NT2/D1 (cell line): ENCODE results near the gene RERE.

Experiments used
- DNase-seq: peaks from one replicate; pipeline ENCODE4 v3.0.0-alpha.2; 2011; ENCODE audit warnings: low read depth, low spot score
- H3K27me3 ChIP-seq: 2 replicates; pipeline ENCODE4 v1.6.0; 2011; ENCODE audit warnings: mild to moderate bottlenecking; ENCODE audit not compliant: insufficient read length, insufficient read depth
- H3K36me3 ChIP-seq: 2 replicates; pipeline ENCODE4 v1.6.1; 2011; ENCODE audit warnings: mild to moderate bottlenecking, low read length, mixed read lengths; ENCODE audit not compliant: insufficient read depth, insufficient read length
- H3K4me1 ChIP-seq: 2 replicates; pipeline ENCODE4 v1.5.1; 2011; ENCODE audit not compliant: insufficient read depth, insufficient read length
- H3K4me3 ChIP-seq: 2 replicates; pipeline ENCODE4 v1.5.1; 2011; ENCODE audit warnings: low read depth; ENCODE audit not compliant: insufficient read length
- H3K9ac ChIP-seq: 2 replicates; pipeline ENCODE4 v1.6.0; 2011; ENCODE audit warnings: low read depth; ENCODE audit not compliant: insufficient read length
- H3K9me3 ChIP-seq: 2 replicates; pipeline ENCODE4 v1.5.1; 2011; ENCODE audit warnings: mild to moderate bottlenecking, low read length; ENCODE audit not compliant: insufficient read depth
- SUZ12 ChIP-seq: IDR thresholded peaks from 2 replicates; pipeline ENCODE4 v1.6.1; 2011; ENCODE audit not compliant: insufficient read length, insufficient read depth; ENCODE audit errors: extremely low read depth
- YY1 ChIP-seq: IDR thresholded peaks from 2 replicates; pipeline ENCODE4 v1.6.1; 2011; ENCODE audit not compliant: insufficient read length, insufficient read depth
- ZNF274 ChIP-seq: IDR thresholded peaks from 2 replicates; pipeline ENCODE4 v1.6.1; 2011; ENCODE audit warnings: mild to moderate bottlenecking, low read depth, low read length

RERE gene

DNA sequence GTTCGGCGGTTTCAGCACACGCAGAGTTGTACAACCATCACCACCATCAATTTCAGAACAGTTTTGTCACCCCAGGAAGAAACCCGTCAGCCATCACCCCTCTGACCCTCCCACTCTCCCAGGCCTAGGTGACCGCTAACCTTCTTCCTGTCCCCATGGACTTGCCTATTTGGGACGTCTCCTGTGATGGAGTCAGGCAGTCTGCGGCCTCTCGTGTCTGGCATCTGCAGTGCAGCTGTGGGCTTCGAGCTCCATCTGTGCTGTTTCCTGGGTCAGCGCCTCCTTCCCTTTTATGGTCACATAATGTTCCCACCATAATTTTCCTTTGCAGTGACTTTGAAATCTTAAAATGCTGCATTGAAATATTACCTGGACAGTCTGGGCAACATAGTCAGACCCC is 475.1 kb downstream of the RERE start:
- Histone ChIP-seq H3K36me3 (no peaks in the 10 kb centered on the region), H3K9ac (no peak overlapping the region), H3K9me3 (no peaks in the 10 kb centered on the region), H3K4me3 (no peak overlapping the region), H3K4me1 (no peaks in the 10 kb centered on the region), H3K27me3 (no peaks in the 10 kb centered on the region)
- TF ChIP-seq YY1: no peak
- TF ChIP-seq SUZ12: no peak
- TF ChIP-seq ZNF274: no peak
- DNase-seq: no peak

DNA sequence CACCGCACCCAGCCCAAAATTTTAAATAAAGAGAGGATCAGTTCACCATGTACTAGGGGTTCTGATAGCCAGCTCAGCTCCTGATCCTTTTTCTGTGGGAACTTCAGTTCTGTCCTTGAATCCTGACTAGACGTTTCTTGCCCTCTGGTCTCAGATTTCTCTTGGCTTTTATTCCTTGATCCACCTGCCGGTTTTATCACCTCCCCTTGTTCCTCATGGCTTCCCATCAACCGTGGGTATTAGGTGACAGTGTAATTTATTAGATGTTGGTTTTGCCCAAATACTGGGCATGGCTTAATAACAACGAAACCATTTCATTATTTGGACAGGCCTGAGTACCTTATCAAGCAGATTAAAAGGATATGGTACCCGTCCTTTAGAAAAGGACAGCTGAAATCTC is 477.0 kb downstream of the RERE start:
- no peaks in the 10 kb centered on the region for H3K36me3 ChIP-seq
- H3K9me3 ChIP-seq: no peaks in the 10 kb centered on the region
- TF ChIP-seq YY1 (no peak), SUZ12 (no peak), ZNF274 (no peak)
- H3K27me3 ChIP-seq: no peaks in the 10 kb centered on the region
- no peak overlapping the region for H3K9ac ChIP-seq
- no peaks in the 10 kb centered on the region for H3K4me1 ChIP-seq
- no peak overlapping the region for H3K4me3 ChIP-seq
- DNase-seq: no peak

GRCh38 chr1:8339203-8339600 is 478.2 kb downstream of the RERE start:
- no peak for TF ChIP-seq YY1
- TF ChIP-seq SUZ12: no peak
- H3K36me3 ChIP-seq: no peaks in the 10 kb centered on the region
- H3K4me3 ChIP-seq: no peak overlapping the region
- no peak overlapping the region for H3K9ac ChIP-seq
- H3K4me1 ChIP-seq: no peaks in the 10 kb centered on the region
- no peak for DNase-seq
- H3K9me3 ChIP-seq: no peaks in the 10 kb centered on the region
- H3K27me3 ChIP-seq: no peaks in the 10 kb centered on the region

DNA sequence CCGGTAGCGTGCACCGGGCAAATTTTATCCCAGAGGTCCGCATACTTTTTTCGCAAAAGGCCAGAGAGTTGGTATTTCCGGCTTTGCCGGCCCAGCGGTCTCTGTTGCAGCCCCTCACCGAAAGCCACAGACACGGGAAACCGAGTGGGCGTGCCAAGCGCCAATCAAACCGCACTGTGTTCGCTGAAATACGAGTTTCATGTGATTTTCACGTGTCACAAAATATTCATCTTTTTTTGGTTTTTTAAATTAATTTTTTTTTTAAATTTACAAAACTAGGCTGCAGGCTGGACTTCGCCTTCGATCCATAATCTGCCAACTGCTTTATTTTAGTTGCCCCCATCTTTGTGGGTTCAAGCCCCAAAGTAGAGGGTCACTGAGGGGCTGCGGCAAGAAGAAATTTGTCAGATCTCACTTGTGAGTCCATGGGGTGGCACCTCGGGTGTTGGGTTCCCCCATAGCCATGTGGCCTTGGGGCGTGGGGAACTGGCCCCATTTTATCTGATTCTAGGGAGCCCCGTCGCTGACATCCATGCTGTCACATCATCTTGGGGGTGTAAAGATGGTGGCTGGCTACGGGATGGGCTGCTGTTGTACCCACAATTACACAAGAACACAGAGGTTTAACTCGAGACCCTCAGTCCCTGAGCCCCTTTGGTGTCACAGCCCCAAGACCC is 478.8 kb downstream of the RERE start:
- Histone ChIP-seq H3K9me3 (no peaks in the 10 kb centered on the region), H3K36me3 (no peaks in the 10 kb centered on the region), H3K4me3 (no peak overlapping the region), H3K4me1 (no peaks in the 10 kb centered on the region), H3K9ac (no peak overlapping the region), H3K27me3 (no peaks in the 10 kb centered on the region)
- DNase-seq: no peak
- TF ChIP-seq YY1 (no peak), ZNF274 (no peak), SUZ12 (no peak)

GRCh38 chr1:8337776-8338525 is 479.5 kb downstream of the RERE start:
- TF ChIP-seq SUZ12: no peak
- TF ChIP-seq ZNF274: no peak
- no peak for TF ChIP-seq YY1

GRCh38 chr1:8335246-8335645 is 482.2 kb downstream of the RERE start:
- H3K4me3 ChIP-seq: no peak overlapping the region
- H3K36me3 ChIP-seq: no peaks in the 10 kb centered on the region
- no peaks in the 10 kb centered on the region for H3K27me3 ChIP-seq
- DNase-seq: no peak
- no peaks in the 10 kb centered on the region for H3K4me1 ChIP-seq
- no peak overlapping the region for H3K9ac ChIP-seq
- no peaks in the 10 kb centered on the region for H3K9me3 ChIP-seq
- no peak for TF ChIP-seq SUZ12
- TF ChIP-seq ZNF274: no peak
- no peak for TF ChIP-seq YY1

More at GRCh38 chr1:8337776-8338525, 479.5 kb downstream of the RERE start:
- Histone ChIP-seq H3K4me1 (no peaks in the 10 kb centered on the region), H3K36me3 (no peaks in the 10 kb centered on the region), H3K9ac (no peak overlapping the region), H3K27me3 (no peaks in the 10 kb centered on the region), H3K9me3 (no peaks in the 10 kb centered on the region), H3K4me3 (no peak overlapping the region)
- DNase-seq: no peak

- no peak overlapping the region for H3K9ac ChIP-seq
- no peaks in the 10 kb centered on the region for H3K36me3 ChIP-seq
- DNase-seq: no peak
- H3K9me3 ChIP-seq: no peaks in the 10 kb centered on the region
- no peak overlapping the region for H3K4me3 ChIP-seq
- H3K4me1 ChIP-seq: no peaks in the 10 kb centered on the region
- no peaks in the 10 kb centered on the region for H3K27me3 ChIP-seq
- TF ChIP-seq SUZ12 (no peak), YY1 (no peak), ZNF274 (no peak)
Measured at GRCh38 chr1:8334106-8334851, 483.2 kb downstream of the RERE start.
